GM10266 (cell line): ENCODE data around the gene FBXW7.

ENCODE experiments used
- DNase-seq: peaks from one replicate; pipeline ENCODE4 v3.0.0; 2012; ENCODE audit errors: extremely low spot score
- TF ChIP-seq, protein P1 (sequence below): IDR thresholded peaks from 2 replicates; pipeline ENCODE4 v1.5.1; 2012; ENCODE audit warnings: mild to moderate bottlenecking, low read depth; ENCODE audit not compliant: control insufficient read depth, insufficient read depth; ENCODE audit errors: missing control alignments

Gene FBXW7

DNA sequence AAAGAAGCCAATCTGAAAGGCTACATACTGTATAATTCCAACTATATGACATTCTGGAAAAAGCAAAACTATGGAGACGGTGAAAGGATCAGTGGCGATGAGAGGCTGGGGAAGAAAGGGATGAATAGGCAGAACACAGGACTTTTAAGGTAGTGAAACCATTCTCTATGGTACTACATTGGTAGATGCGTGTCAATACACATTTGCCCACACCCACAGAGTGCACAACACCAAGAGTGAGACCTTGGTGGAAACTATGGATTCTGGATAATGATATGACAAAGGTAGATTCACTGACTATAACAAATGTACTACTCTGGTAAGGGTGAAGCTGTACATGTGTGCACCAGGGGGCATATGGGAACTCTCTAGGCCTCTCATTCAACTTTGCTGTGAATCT lies 134.5 kb downstream of the FBXW7 start:
- TF ChIP-seq, protein P1, sequence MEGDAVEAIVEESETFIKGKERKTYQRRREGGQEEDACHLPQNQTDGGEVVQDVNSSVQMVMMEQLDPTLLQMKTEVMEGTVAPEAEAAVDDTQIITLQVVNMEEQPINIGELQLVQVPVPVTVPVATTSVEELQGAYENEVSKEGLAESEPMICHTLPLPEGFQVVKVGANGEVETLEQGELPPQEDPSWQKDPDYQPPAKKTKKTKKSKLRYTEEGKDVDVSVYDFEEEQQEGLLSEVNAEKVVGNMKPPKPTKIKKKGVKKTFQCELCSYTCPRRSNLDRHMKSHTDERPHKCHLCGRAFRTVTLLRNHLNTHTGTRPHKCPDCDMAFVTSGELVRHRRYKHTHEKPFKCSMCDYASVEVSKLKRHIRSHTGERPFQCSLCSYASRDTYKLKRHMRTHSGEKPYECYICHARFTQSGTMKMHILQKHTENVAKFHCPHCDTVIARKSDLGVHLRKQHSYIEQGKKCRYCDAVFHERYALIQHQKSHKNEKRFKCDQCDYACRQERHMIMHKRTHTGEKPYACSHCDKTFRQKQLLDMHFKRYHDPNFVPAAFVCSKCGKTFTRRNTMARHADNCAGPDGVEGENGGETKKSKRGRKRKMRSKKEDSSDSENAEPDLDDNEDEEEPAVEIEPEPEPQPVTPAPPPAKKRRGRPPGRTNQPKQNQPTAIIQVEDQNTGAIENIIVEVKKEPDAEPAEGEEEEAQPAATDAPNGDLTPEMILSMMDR, result no peak

DNA sequence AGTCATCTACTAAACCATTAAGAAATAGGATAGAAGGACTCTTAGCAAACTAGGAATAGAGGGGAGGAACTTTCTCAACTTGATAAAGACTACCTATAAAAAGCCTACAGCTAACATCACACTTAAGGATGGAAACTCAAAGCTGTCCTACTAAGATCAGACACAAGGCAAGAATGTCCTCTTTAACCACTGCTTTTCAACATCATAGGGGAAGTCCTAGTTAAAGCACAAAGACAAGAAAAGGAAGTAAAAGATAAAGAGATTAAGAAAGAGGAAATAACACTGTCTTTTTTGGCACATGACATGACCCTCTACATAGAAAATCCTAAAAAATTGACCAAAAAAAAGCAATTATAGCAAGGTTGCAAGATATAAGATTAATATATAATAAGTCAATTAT lies 136.6 kb downstream of the FBXW7 start:
- DNase-seq, result peak; percentile 8
- TF ChIP-seq, protein P1, result no peak

More for the DNA sequence above, 134.5 kb downstream of the FBXW7 start:
- no peak for DNase-seq

DNA sequence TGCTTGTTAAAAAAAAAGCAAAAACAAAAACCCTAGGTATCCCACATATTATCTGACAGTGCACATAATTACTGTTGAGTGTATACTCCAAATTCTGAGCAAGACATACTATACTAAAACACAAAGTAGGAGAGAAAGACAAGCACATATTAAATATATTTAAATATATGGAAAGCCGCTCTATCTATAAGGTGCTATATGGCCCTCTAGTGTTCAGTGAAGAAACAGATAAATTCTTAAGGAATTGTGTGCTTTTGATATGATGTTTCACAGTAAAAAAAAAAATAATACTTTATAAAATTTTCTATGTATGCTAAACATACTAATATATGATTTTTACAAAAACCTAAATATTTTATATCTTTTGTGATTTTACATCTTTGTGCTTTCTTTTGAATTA lies 137.8 kb downstream of the FBXW7 start:
- TF ChIP-seq, protein P1, result no peak
- no peak for DNase-seq

DNA sequence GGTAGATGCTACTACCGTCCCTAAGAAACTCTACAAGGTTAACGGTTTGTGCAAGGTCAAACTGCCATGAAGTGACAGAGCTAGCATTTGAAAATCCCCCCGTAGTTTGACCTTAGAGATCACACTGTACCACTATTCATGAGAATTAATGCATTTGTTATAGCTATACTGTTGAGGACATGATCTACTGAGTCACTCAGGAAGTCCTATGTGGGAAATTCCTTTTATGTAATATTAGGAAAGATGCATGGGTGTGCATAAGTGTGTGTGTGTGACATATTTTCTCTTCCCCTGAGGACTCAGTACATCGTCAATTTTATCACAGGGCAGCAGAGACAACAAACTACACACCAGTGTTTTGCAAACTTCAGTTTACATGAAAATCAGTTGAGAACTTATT lies 141.1 kb downstream of the FBXW7 start:
- TF ChIP-seq, protein P1, result no peak
- no peak for DNase-seq

DNA sequence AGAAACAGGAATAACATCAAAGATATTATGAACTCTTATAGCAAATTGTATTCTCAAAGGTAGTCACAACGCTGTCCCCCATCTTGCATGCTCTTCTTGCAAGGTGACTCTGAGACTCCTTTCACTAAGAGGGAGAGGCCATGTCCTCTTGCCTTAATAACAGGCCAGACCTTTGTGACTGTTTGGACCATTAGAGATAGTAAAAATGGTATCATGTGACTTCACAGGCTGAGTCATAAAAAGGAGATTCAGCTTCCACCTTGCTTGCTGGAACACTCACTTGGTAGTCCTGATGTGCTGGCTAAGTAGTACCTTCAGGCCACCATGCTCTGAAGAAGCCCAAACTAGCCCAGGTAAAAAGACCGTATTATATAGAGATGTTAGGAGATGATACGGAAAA lies 143.8 kb downstream of the FBXW7 start:
- TF ChIP-seq, protein P1, result no peak
- DNase-seq, result no peak

DNA sequence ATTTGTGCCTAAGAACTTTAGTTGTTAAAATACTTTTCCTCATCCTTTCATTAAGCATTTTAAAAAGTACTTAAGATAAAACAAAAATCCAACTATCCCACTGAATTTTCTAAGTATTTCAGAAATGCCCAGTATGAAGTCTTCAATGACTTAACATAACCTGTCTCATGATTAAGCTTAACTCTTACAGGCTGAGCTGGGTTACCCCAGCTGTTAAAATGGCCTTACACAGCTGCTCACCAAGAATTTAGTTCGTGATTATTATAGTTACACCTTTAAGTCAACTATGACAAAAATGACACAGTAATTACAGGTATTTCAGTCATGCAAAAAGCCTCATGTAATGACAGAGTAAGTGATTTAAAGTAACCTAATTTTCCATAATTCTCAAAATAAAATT lies 145.7 kb downstream of the FBXW7 start:
- no peak for DNase-seq
- TF ChIP-seq, protein P1, result no peak

DNA sequence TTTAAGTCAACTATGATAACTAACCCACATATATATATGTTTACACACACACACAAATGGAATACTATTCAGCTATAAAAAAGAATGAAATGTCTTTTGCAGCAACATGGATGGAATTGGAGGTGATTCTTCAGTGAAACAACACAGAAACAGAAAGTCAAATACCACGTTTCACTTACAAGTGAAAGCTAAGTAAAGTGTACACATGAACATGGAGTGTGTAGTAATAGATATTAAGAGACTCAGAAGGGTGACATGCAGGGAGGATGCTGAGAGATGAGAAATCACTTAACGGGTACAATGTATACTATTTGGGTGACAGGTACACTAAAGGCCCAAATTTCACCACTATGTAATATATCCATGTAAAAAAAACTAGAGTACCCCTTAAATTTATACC lies 146.5 kb downstream of the FBXW7 start:
- TF ChIP-seq, protein P1, result no peak
- no peak for DNase-seq
